HEK293 (cell line): ENCODE results near the gene TRIM40.
"Not testable (repeated sequence)": the region's sequence is repeated elsewhere in the genome, so short reads cannot be mapped to it uniquely, and the experiment has no call there.

Source experiments
- CTCF ChIA-PET: fragments of 350-600 bp; formaldehyde crosslinking; extraction: SDS; loops from one replicate; lab custom pipeline; 2021; ENCODE audit warnings: antibody characterized with exemption; lab: Yijun Ruan, JAX
- POLR2A ChIA-PET: fragments of 300-600 bp; formaldehyde crosslinking; extraction: SDS; loops from one replicate; lab custom pipeline; 2020; ENCODE audit warnings: antibody characterized with exemption, inconsistent platforms; lab: Yijun Ruan, JAX
- H3K27ac ChIP-seq: fragments of 200-500 bp; sonication (Bioruptor generic); 2 replicates; pipeline ENCODE4 v1.5.1; 2014; ENCODE audit warnings: low read depth, low read length, control low read depth, inconsistent platforms; ENCODE audit errors: extremely low read depth
- H3K36me3 ChIP-seq, 2 experiments: fragments of 200-500 bp in 1 of 2; sonication (Bioruptor generic) in 1 of 2; 1 replicate in 1 of 2; 2 replicates in 1 of 2; pipeline ENCODE4 v1.5.1; 2014 to 2017; ENCODE audit warnings: inconsistent platforms in 2 of 2, low read length in 2 of 2; ENCODE audit not compliant: control insufficient read depth in 2 of 2, insufficient read depth in 1 of 2
- H3K4me1 ChIP-seq: fragments of 200-500 bp; sonication (Bioruptor generic); 2 replicates; pipeline ENCODE4 v1.5.1; 2014; ENCODE audit warnings: mild to moderate bottlenecking, low read length, inconsistent platforms; ENCODE audit not compliant: control insufficient read depth, insufficient read depth
- H3K4me3 ChIP-seq: 2 replicates; pipeline ENCODE4 v1.5.1; 2011; ENCODE audit warnings: low read depth, mild to moderate bottlenecking, control low read depth, low read length, moderate library complexity
- H3K9me3 ChIP-seq: fragments of 200-500 bp; sonication (Bioruptor generic); 2 replicates; pipeline ENCODE4 v1.5.1; 2014; ENCODE audit warnings: low read depth, low read length, inconsistent platforms; ENCODE audit not compliant: control insufficient read depth, insufficient read depth
- OVOL3 ChIP-seq: fragments of 450-650 bp; formaldehyde crosslinking; IDR thresholded peaks from 2 replicates; pipeline ENCODE4 v1.5.1; 2016; ENCODE audit warnings: missing biosample characterization, missing genetic modification characterization
- ZBTB17 ChIP-seq: fragments of 450-650 bp; formaldehyde crosslinking; IDR thresholded peaks from 2 replicates; pipeline ENCODE4 v1.5.1; 2016; ENCODE audit warnings: missing biosample characterization, missing genetic modification characterization
- ZNF114 ChIP-seq: fragments of 450-650 bp; formaldehyde crosslinking; IDR thresholded peaks from 2 replicates; pipeline ENCODE4 v1.5.0; 2017; ENCODE audit warnings: missing biosample characterization, missing genetic modification characterization
- ZNF146 ChIP-seq: fragments of 450-650 bp; formaldehyde crosslinking; IDR thresholded peaks from 2 replicates; pipeline ENCODE4 v1.5.1; 2016; ENCODE audit warnings: missing biosample characterization, missing genetic modification characterization
- ZNF174 ChIP-seq: fragments of 450-650 bp; formaldehyde crosslinking; IDR thresholded peaks from 2 replicates; pipeline ENCODE4 v1.5.0; 2017; ENCODE audit warnings: missing biosample characterization, mild to moderate bottlenecking, missing genetic modification characterization
- ZNF214 ChIP-seq: fragments of 450-650 bp; formaldehyde crosslinking; IDR thresholded peaks from 2 replicates; pipeline ENCODE4 v1.5.1; 2017; ENCODE audit warnings: missing biosample characterization, mild to moderate bottlenecking, missing genetic modification characterization, borderline replicate concordance
- ZNF341 ChIP-seq: fragments of 450-650 bp; formaldehyde crosslinking; IDR thresholded peaks from 2 replicates; pipeline ENCODE4; 2016; ENCODE audit warnings: low read depth, missing biosample characterization, missing genetic modification characterization
- ZNF366 ChIP-seq: fragments of 450-650 bp; formaldehyde crosslinking; conservative IDR thresholded peaks from 2 replicates; pipeline ENCODE4 v1.5.1; 2016; ENCODE audit warnings: missing biosample characterization, missing genetic modification characterization
- ZNF433 ChIP-seq: fragments of 450-650 bp; formaldehyde crosslinking; IDR thresholded peaks from 2 replicates; pipeline ENCODE4 v1.5.1; 2016; ENCODE audit warnings: missing biosample characterization, missing genetic modification characterization, low read depth
- ZNF555 ChIP-seq: fragments of 450-650 bp; formaldehyde crosslinking; conservative IDR thresholded peaks from 2 replicates; pipeline ENCODE4 v1.5.1; 2017; ENCODE audit warnings: missing biosample characterization, mild to moderate bottlenecking, missing genetic modification characterization, inconsistent platforms
- TF ChIP-seq, protein P1 (sequence below): fragments of 450-650 bp; formaldehyde crosslinking; IDR thresholded peaks from 2 replicates; pipeline ENCODE4 v1.5.1; 2016; ENCODE audit warnings: missing biosample characterization, missing genetic modification characterization
- TF ChIP-seq, protein P2 (sequence below): fragments of 450-650 bp; formaldehyde crosslinking; IDR thresholded peaks from 2 replicates; pipeline ENCODE4 v1.5.1; 2016; ENCODE audit warnings: missing biosample characterization, missing genetic modification characterization
- TF ChIP-seq, protein P3 (sequence below): fragments of 450-650 bp; formaldehyde crosslinking; IDR thresholded peaks from 2 replicates; pipeline ENCODE4 v1.5.1; 2016; ENCODE audit warnings: missing biosample characterization, missing genetic modification characterization, borderline replicate concordance
- TF ChIP-seq, protein P4 (sequence below): fragments of 450-650 bp; formaldehyde crosslinking; IDR thresholded peaks from 2 replicates; pipeline ENCODE4 v1.5.1; 2016; ENCODE audit warnings: missing biosample characterization, missing genetic modification characterization

Gene TRIM40

DNA sequence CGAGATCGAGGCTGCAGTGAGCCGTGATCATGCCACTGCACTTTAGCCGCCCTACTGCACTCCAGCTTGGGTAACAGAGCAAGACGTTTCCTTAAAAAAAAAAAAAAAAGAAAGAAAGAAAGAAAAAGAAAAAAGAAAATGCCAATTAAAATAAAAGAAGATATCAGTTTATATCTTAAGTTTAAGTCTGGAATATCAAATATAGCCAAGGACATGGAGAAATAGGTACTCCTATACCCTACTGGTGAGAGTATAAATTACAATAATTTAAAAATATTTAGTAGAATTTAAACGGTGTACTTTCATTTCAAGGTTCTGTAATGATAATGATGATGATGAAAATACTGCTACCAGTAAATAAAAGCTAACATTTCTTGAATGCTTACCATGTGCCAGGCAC lies 19.2 kb upstream of the TRIM40 start:
- CTCF ChIA-PET: interaction anchor here (0.6 to 6.8 kb wide), 6 partner anchors 12 to 379 kb away, joined by 3 to 78 read pairs (median 4); no protein-coding TSS in a partner anchor

GRCh38 chr6:30118691-30119090 lies 17.2 kb upstream of the TRIM40 start:
- H3K9me3 ChIP-seq, H3K36me3 ChIP-seq, POLR2A ChIA-PET, H3K4me3 ChIP-seq, H3K27ac ChIP-seq, H3K4me1 ChIP-seq: not testable (repeated sequence)
- CTCF ChIA-PET: interaction anchor here (0.7 to 8.0 kb wide), 5 partner anchors 13 to 1240 kb away, joined by 3 to 86 read pairs (median 3); no protein-coding TSS in a partner anchor
- TF ChIP-seq, protein P1, sequence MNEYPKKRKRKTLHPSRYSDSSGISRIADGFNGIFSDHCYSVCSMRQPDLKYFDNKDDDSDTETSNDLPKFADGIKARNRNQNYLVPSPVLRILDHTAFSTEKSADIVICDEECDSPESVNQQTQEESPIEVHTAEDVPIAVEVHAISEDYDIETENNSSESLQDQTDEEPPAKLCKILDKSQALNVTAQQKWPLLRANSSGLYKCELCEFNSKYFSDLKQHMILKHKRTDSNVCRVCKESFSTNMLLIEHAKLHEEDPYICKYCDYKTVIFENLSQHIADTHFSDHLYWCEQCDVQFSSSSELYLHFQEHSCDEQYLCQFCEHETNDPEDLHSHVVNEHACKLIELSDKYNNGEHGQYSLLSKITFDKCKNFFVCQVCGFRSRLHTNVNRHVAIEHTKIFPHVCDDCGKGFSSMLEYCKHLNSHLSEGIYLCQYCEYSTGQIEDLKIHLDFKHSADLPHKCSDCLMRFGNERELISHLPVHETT (tag by site-specific recombination): 0 out of 2 replicates have a peak, but pooled peaks have one; percentile 24
- TF ChIP-seq, protein P2, sequence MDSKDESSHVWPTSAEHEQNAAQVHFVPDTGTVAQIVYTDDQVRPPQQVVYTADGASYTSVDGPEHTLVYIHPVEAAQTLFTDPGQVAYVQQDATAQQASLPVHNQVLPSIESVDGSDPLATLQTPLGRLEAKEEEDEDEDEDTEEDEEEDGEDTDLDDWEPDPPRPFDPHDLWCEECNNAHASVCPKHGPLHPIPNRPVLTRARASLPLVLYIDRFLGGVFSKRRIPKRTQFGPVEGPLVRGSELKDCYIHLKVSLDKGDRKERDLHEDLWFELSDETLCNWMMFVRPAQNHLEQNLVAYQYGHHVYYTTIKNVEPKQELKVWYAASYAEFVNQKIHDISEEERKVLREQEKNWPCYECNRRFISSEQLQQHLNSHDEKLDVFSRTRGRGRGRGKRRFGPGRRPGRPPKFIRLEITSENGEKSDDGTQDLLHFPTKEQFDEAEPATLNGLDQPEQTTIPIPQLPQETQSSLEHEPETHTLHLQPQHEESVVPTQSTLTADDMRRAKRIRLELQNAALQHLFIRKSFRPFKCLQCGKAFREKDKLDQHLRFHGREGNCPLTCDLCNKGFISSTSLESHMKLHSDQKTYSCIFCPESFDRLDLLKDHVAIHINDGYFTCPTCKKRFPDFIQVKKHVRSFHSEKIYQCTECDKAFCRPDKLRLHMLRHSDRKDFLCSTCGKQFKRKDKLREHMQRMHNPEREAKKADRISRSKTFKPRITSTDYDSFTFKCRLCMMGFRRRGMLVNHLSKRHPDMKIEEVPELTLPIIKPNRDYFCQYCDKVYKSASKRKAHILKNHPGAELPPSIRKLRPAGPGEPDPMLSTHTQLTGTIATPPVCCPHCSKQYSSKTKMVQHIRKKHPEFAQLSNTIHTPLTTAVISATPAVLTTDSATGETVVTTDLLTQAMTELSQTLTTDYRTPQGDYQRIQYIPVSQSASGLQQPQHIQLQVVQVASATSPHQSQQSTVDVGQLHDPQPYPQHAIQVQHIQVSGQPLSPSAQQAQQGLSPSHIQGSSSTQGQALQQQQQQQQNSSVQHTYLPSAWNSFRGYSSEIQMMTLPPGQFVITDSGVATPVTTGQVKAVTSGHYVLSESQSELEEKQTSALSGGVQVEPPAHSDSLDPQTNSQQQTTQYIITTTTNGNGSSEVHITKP (tag by site-specific recombination): 0 out of 2 replicates have a peak, but pooled peaks have one; percentile 23
- peak; percentile 92 for TF ChIP-seq ZNF366 (tag by site-specific recombination)

More for the DNA sequence above, 19.2 kb upstream of the TRIM40 start:
- POLR2A ChIA-PET: no interaction called here
- no peaks in the 10 kb centered on the region for H3K4me1 ChIP-seq
- TF ChIP-seq ZBTB17 (tag by site-specific recombination): peak; percentile 57
- TF ChIP-seq, protein P3, sequence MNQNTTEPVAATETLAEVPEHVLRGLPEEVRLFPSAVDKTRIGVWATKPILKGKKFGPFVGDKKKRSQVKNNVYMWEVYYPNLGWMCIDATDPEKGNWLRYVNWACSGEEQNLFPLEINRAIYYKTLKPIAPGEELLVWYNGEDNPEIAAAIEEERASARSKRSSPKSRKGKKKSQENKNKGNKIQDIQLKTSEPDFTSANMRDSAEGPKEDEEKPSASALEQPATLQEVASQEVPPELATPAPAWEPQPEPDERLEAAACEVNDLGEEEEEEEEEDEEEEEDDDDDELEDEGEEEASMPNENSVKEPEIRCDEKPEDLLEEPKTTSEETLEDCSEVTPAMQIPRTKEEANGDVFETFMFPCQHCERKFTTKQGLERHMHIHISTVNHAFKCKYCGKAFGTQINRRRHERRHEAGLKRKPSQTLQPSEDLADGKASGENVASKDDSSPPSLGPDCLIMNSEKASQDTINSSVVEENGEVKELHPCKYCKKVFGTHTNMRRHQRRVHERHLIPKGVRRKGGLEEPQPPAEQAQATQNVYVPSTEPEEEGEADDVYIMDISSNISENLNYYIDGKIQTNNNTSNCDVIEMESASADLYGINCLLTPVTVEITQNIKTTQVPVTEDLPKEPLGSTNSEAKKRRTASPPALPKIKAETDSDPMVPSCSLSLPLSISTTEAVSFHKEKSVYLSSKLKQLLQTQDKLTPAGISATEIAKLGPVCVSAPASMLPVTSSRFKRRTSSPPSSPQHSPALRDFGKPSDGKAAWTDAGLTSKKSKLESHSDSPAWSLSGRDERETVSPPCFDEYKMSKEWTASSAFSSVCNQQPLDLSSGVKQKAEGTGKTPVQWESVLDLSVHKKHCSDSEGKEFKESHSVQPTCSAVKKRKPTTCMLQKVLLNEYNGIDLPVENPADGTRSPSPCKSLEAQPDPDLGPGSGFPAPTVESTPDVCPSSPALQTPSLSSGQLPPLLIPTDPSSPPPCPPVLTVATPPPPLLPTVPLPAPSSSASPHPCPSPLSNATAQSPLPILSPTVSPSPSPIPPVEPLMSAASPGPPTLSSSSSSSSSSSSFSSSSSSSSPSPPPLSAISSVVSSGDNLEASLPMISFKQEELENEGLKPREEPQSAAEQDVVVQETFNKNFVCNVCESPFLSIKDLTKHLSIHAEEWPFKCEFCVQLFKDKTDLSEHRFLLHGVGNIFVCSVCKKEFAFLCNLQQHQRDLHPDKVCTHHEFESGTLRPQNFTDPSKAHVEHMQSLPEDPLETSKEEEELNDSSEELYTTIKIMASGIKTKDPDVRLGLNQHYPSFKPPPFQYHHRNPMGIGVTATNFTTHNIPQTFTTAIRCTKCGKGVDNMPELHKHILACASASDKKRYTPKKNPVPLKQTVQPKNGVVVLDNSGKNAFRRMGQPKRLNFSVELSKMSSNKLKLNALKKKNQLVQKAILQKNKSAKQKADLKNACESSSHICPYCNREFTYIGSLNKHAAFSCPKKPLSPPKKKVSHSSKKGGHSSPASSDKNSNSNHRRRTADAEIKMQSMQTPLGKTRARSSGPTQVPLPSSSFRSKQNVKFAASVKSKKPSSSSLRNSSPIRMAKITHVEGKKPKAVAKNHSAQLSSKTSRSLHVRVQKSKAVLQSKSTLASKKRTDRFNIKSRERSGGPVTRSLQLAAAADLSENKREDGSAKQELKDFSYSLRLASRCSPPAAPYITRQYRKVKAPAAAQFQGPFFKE (tag by site-specific recombination): no peak
- H3K4me3 ChIP-seq: no peak overlapping the region
- H3K9me3 ChIP-seq: no peaks in the 10 kb centered on the region
- no peaks in the 10 kb centered on the region for H3K36me3 ChIP-seq
- no peak overlapping the region for H3K27ac ChIP-seq

DNA sequence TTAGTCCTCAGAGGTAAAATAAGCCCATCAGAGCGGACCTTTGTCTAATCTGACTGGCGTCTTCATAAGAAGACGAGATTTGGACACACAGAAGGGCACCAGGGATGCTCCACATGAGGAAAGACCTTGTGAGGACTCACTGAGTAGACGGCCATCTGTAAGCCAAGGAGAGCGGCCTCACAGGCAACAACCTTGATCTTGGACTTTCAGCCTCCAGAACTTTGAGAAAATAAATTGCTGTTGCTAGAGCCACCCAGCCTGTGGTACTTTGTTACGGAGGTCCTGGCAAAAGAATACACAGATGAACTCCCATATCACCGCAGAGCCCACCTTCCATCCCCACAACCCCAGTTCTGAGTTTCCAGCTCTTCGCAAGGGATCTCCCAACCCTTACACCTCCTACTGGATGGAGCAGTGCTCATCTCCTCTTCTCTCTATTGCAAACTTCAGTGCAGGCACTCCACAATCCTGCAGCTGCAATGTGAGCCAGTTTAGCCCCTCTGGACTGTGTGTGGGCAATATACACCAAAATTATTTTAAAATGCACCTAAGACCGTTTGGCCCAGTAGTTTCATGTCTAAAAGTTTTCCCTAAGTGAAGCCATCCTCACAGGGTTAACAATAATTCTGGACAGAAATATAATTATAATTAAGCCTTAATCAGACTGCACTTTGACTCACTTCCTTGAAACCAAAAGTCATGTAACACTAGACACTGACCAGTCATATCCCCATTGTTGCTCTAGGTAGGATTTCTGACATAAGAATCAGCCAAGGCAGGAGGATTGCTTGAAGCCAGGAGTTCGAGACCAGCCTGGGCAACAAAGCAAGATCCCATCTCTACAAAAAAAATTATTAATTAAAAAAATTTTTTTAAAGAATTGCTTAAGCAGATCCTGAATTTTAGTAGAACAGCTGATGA lies 14.2 kb upstream of the TRIM40 start:
- ChIA-PET POLR2A (no interaction called here), CTCF (interaction anchor here (0.5 to 8.0 kb wide), 5 partner anchors 10 to 118 kb away, joined by 3 to 86 read pairs (median 6); partner anchors contain the start of gene TRIM40)
- Histone ChIP-seq H3K9me3 (no peaks in the 10 kb centered on the region), H3K4me1 (no peaks in the 10 kb centered on the region), H3K36me3 (no peaks in the 10 kb centered on the region), H3K27ac (no peak overlapping the region), H3K4me3 (no peak overlapping the region)
- TF ChIP-seq ZNF555 (tag by site-specific recombination) (no peak), ZNF146 (no peak), ZNF433 (tag by site-specific recombination) (no peak), ZNF341 (tag by site-specific recombination) (no peak), ZNF114 (no peak), ZNF214 (tag by site-specific recombination) (no peak), OVOL3 (no peak), ZNF174 (no peak)
- TF ChIP-seq, protein P4, sequence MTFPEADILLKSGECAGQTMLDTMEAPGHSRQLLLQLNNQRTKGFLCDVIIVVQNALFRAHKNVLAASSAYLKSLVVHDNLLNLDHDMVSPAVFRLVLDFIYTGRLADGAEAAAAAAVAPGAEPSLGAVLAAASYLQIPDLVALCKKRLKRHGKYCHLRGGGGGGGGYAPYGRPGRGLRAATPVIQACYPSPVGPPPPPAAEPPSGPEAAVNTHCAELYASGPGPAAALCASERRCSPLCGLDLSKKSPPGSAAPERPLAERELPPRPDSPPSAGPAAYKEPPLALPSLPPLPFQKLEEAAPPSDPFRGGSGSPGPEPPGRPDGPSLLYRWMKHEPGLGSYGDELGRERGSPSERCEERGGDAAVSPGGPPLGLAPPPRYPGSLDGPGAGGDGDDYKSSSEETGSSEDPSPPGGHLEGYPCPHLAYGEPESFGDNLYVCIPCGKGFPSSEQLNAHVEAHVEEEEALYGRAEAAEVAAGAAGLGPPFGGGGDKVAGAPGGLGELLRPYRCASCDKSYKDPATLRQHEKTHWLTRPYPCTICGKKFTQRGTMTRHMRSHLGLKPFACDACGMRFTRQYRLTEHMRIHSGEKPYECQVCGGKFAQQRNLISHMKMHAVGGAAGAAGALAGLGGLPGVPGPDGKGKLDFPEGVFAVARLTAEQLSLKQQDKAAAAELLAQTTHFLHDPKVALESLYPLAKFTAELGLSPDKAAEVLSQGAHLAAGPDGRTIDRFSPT (tag by site-specific recombination): no peak
